Uterus (tissue), 4 donors: ENCODE data around the gene ZNF396. TPM values are rescaled to one million over a fixed set of nuclear protein-coding genes. Genes with fewer than 3 reads are reported as not detected.

Source experiments
- DNase-seq, 2 donors: peaks; one replicate each; pipeline ENCODE4 v3.0.0-alpha.2; 2019 to 2020
- H3K27ac ChIP-seq, 2 donors: fragments of 200-600 bp; sonication (generic); 1 replicate in 1 of 2; 2 replicates in 1 of 2; pipeline ENCODE4 v1.5.1; 2016 to 2018
- H3K27me3 ChIP-seq, 2 donors: fragments of 200-600 bp; sonication (generic); one replicate each; pipeline ENCODE4 v1.5.1; 2018 to 2019; ENCODE audit warnings: control low read depth in 1 of 2
- H3K36me3 ChIP-seq, 2 donors: fragments of 200-600 bp; sonication (generic); one replicate each; pipeline ENCODE4 v1.5.1; 2019; ENCODE audit warnings: control low read depth in 1 of 2
- H3K4me1 ChIP-seq, 2 donors: fragments of 200-600 bp; sonication (generic); one replicate each; pipeline ENCODE4 v1.5.1; 2018 to 2019; ENCODE audit warnings: control low read depth in 1 of 2
- H3K4me3 ChIP-seq, 2 donors: fragments of 200-600 bp; sonication (generic); 1 replicate in 1 of 2; 2 replicates in 1 of 2; pipeline ENCODE4 v1.5.1; 2018 to 2019; ENCODE audit warnings: mild to moderate bottlenecking in 1 of 2
- H3K9me3 ChIP-seq, 2 donors: fragments of 200-600 bp; sonication (generic); one replicate each; pipeline ENCODE4 v1.5.1; 2019; ENCODE audit warnings: control low read depth in 1 of 2
- CTCF ChIP-seq, 4 experiments: fragments of 200-600 bp in 2 of 4; fragments of 450-650 bp in 2 of 4; sonication (generic) in 2 of 4; IDR thresholded peaks; one replicate each; pipeline ENCODE4 v1.5.1; 2016 to 2019; ENCODE audit warnings: antibody characterized with exemption in 4 of 4, mild to moderate bottlenecking in 2 of 4, moderate library complexity in 1 of 4
- POLR2A ChIP-seq, 2 donors: fragments of 450-650 bp; IDR thresholded peaks; one replicate each; pipeline ENCODE4 v1.6.1; 2016; ENCODE audit warnings: antibody characterized with exemption in 2 of 2, mild to moderate bottlenecking in 1 of 2, moderate library complexity in 1 of 2
- intact Hi-C: fragments of 100-400 bp; cut with DNase I; formaldehyde crosslinking; loops from one replicate; pipeline ENCODE4 v1.15.1; 2023; ENCODE audit warnings: low total_unique reads
- total RNA-seq, 4 donors: library from RNA; depleted of rRNA in 3 of 4; stranded (reverse); fragments of >200 nt in 3 of 4; gene quantifications; one replicate each; pipeline versions ENCODE4 v1.1.0 to v1.2.4, GENCODE V29; 2014 to 2023
- donor health status: DM: yes; HTN: yes; CAD: no.

ZNF396 gene
- total RNA-seq, 4 donors from 2014 or later: 0.26 to 3.9 (median 1.0) TPM

- no peak for DNase-seq
- no peaks in the 10 kb centered on the region for H3K36me3 ChIP-seq
- TF ChIP-seq CTCF (IDR thresholded peaks at IDR 0.05): no peak
- TF ChIP-seq POLR2A (IDR thresholded peaks at IDR 0.05): no peak
- no peaks in the 10 kb centered on the region for H3K4me1 ChIP-seq
- intact Hi-C loops: no loop called here
- H3K9me3 ChIP-seq: no peaks in the 10 kb centered on the region
- H3K27ac ChIP-seq: no peak overlapping the region
- no peaks in the 10 kb centered on the region for H3K27me3 ChIP-seq
- H3K4me3 ChIP-seq: no peak overlapping the region
These were observed 42.9 kb downstream of the ZNF396 start for GRCh38 chr18:35334212-35334611.

- intact Hi-C loops: no loop called here
- Histone ChIP-seq H3K36me3 (no peaks in the 10 kb centered on the region), H3K4me1 (no peaks in the 10 kb centered on the region), H3K27ac (no peak overlapping the region), H3K9me3 (no peaks in the 10 kb centered on the region), H3K27me3 (no peaks in the 10 kb centered on the region), H3K4me3 (no peak overlapping the region)
- no peak for DNase-seq
- TF ChIP-seq POLR2A (IDR thresholded peaks at IDR 0.05) (no peak), CTCF (IDR thresholded peaks at IDR 0.05) (no peak)
These were observed 45.6 kb downstream of the ZNF396 start for GRCh38 chr18:35331367-35332087.

DNA sequence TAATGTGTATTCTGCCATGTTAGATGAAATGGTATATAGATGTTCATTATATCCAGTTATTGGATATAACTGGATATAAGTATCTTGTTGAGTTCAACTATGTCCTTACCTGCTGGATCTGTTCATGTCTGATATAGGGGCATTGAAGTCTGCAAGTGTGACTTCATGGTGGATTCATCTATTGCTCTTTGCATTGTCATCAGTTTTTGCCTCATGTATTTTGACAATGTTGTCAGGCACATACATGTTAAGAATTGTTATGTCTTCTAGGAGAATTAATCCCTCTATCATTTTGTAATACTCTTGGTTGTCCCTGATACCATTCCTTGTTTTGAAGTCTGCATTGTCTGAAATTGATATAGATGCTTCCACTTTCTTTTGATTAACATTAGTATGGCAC, 48.3 kb downstream of the ZNF396 start:
- TF ChIP-seq POLR2A (IDR thresholded peaks at IDR 0.05): no peak
- no peak for TF ChIP-seq CTCF (IDR thresholded peaks at IDR 0.05)
- Histone ChIP-seq H3K4me1 (no peaks in the 10 kb centered on the region), H3K4me3 (no peak overlapping the region), H3K27ac (no peak overlapping the region), H3K36me3 (no peaks in the 10 kb centered on the region), H3K9me3 (no peaks in the 10 kb centered on the region), H3K27me3 (no peaks in the 10 kb centered on the region)
- DNase-seq: no peak
- intact Hi-C loops: no loop called here

DNA sequence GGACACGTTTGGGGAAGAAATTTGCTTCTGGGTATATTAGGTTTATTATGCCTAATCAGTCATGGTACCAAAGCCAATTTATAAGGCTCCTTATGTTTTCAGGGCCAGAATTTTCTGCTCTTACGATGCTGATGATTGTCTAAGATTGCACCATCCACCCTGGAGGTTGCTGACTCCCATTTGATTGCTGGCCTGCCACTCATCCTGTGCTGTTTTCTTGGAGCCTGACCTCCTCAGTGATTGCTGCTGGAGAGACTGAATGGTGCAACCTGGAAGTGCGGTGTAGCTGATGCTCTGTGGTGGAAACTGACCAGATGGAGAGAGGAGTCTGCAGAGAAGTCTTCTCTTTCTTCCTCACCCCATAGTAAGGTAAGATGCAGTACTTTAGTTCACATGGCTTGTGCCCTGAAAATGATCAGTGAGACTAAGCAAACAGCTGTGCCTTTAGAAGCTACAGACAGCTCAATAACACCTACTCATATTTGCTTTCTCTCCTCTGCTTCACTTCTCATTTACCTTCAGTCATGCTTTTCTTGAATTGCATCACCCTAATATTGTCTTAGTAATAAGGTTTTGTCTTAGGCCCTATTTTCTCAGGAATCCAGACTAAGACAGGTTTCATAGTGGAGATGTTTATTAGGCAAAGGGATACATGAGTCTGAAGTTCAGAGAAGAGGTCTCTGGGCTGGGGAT, 50.3 kb downstream of the ZNF396 start:
- Histone ChIP-seq H3K27me3 (no peaks in the 10 kb centered on the region), H3K27ac (no peak overlapping the region), H3K4me1 (no peaks in the 10 kb centered on the region), H3K4me3 (no peak overlapping the region), H3K9me3 (no peaks in the 10 kb centered on the region), H3K36me3 (no peaks in the 10 kb centered on the region)
- TF ChIP-seq CTCF (IDR thresholded peaks at IDR 0.05): no peak
- DNase-seq: no peak
- intact Hi-C loops: no loop called here

DNA sequence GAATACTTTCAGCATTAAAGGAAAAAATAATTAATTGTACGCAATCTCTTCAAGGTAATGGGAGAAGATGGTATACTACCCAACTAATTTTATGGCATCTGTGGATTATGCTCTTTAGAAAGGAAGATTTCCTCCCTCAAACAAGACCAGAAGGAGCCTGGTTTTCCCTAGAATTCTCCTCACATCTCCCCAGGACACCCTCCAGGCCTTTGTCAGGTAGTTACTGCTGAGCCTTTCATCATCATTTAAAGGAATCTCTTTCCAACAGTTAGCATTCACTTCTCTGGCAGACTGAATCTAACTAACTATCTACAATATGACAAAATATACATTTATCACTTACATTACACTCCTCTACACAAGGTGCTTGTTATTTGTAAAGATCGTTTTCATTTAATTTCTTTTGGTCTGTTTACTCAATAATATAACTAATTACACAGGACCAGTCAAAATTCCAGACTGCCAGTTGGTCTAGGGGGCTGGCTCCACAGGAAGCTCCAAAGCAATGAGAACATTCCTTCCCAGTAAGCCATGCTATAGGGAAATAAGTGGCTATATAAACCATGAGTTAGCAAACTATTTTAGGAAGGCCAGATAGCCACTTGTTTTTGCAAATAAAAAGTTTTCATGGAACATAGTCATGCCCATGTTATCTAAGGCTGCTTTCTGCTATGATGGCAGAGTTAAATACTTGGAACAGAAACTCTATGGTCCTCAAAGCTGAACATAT, 52.0 kb downstream of the ZNF396 start:
- H3K4me1 ChIP-seq: no peaks in the 10 kb centered on the region
- no peak overlapping the region for H3K4me3 ChIP-seq
- H3K36me3 ChIP-seq: no peaks in the 10 kb centered on the region
- no peaks in the 10 kb centered on the region for H3K27me3 ChIP-seq
- TF ChIP-seq POLR2A (IDR thresholded peaks at IDR 0.05) (no peak), CTCF (IDR thresholded peaks at IDR 0.05) (no peak)
- H3K27ac ChIP-seq: no peak overlapping the region
- H3K9me3 ChIP-seq: no peaks in the 10 kb centered on the region
- no peak for DNase-seq
- intact Hi-C loops: no loop called here
